Ovary (tissue), 9 donors: Measurements from ENCODE around the gene RMI2. TPM values are rescaled to one million over a fixed set of nuclear protein-coding genes. Genes with fewer than 3 reads are reported as not detected.
"Not testable (repeated sequence)": the region's sequence is repeated elsewhere in the genome, so short reads cannot be mapped to it uniquely, and the experiment has no call there.

Experiments
- DNase-seq, 5 donors: peaks; one replicate each; pipeline ENCODE4 v3.0.0-alpha.2; 2019 to 2020
- H3K27ac ChIP-seq, 2 donors: fragments of 200-600 bp; one replicate each; pipeline versions ENCODE4 v1.5.1 to v1.8.0; 2019 to 2022
- H3K27me3 ChIP-seq: fragments of 200-600 bp; one replicate; pipeline ENCODE4 v1.8.0; 2022
- H3K36me3 ChIP-seq: fragments of 200-600 bp; sonication (generic); one replicate; pipeline ENCODE4 v1.5.1; 2019
- H3K4me1 ChIP-seq: one replicate; pipeline ENCODE4 v1.8.1; 2013; ENCODE audit warnings: mild to moderate bottlenecking, moderate library complexity; ENCODE audit not compliant: insufficient read depth
- H3K4me3 ChIP-seq: fragments of 200-600 bp; sonication (generic); one replicate; pipeline ENCODE4 v1.5.1; 2017
- H3K9me3 ChIP-seq, 2 donors: fragments of 200-600 bp in 1 of 2; sonication (generic) in 1 of 2; one replicate each; pipeline versions ENCODE4 v1.5.1 to v1.8.1; 2013 to 2019; ENCODE audit warnings: mild to moderate bottlenecking in 1 of 2, moderate library complexity in 1 of 2
- CTCF ChIP-seq, 3 donors: fragments of 450-650 bp in 2 of 3; fragments of 200-600 bp in 1 of 3; IDR thresholded peaks; one replicate each; pipeline versions ENCODE4 v1.5.1 to v1.8.0; 2016 to 2022; ENCODE audit warnings: antibody characterized with exemption in 3 of 3, mild to moderate bottlenecking in 1 of 3
- EP300 ChIP-seq: sonication (generic); formaldehyde crosslinking; IDR thresholded peaks from one replicate; pipeline ENCODE4 v1.6.1; 2017; ENCODE audit warnings: antibody characterized with exemption
- POLR2A ChIP-seq: fragments of 450-650 bp; IDR thresholded peaks from one replicate; pipeline ENCODE4 v1.6.1; 2017; ENCODE audit warnings: antibody characterized with exemption, mild to moderate bottlenecking, moderate library complexity
- WGBS, 3 donors: extraction: QIAGEN DNeasy Blood & Tissue Kit in 1 of 3; methylation state at CpG; one replicate each; pipeline versions ENCODE4 v1.1.5 to v1.1.7; 2013 to 2017; 5-methylcytosine and 5-hydroxymethylcytosine counted together
- intact Hi-C, 4 donors: fragments of 100-400 bp; cut with DNase I; formaldehyde crosslinking; loops; one replicate each; pipeline versions ENCODE4 v1.11.0 to v1.15.1; 2022 to 2023
- polyA plus RNA-seq, 2 donors: library from polyadenylated mRNA; stranded (reverse); fragments of 200-250 nt in 1 of 2; fragments of 350-450 nt in 1 of 2; fragmentation: Illumina TruSeq in 1 of 2; extraction: RNeasy Lipid Tissue Mini Kit (QIAGEN cat#74804) in 1 of 2; gene quantifications; one replicate each; pipeline ENCODE4 v1.2.3, GENCODE V29; 2013 to 2014
- total RNA-seq, 7 donors: library from RNA; depleted of rRNA in 2 of 7; stranded (reverse); fragments of >200 nt in 2 of 7; fragmentation: NEBNext Ultra II Directional in 3 of 7; extraction: Animal tissue kit (Norgen Biotek cat#: 25700) in 3 of 7; gene quantifications; one replicate each; pipeline versions ENCODE4 v1.1.0 to v1.2.4, GENCODE V29; 2016 to 2023
- donor health status: DM: no; HTN: no; CAD: no; lungs with moderate emphysema.
- donor health status: DM: no; HTN: no; CAD: no.
- donor health status: Bipolar disorder and iron deficiency.
- donor health status: DM: yes; HTN: yes; CAD: no.
- donor health status: DM: no; HTN: no; CAD: no.
- donor health status: DM: yes; HTN: yes; CAD: no.

Gene RMI2
- total and polyA plus RNA-seq, 9 donors, result 1.6 to 6.7 (median 3.2) TPM

GRCh38 chr16:11372829-11373306 is 27.6 kb downstream of the RMI2 start:
- 50 to 70% (median 61%) methylated on average over 6 of the region's 6 CpGs for WGBS, 3 donors
- no peak for TF ChIP-seq EP300
- TF ChIP-seq CTCF (IDR thresholded peaks at IDR 0.05), result no peak
- no peak for TF ChIP-seq POLR2A
- intact Hi-C loops, result no loop called here
- Histone ChIP-seq H3K4me3 (no peak overlapping the region), H3K27ac (no peak overlapping the region), H3K4me1 (peaks cover 2% of the 10 kb centered on the region), H3K36me3 (no peaks in the 10 kb centered on the region), H3K9me3 (no peaks in the 10 kb centered on the region), H3K27me3 (no peaks in the 10 kb centered on the region)
- peak in 1 of 5 donors; percentile 31 for DNase-seq

GRCh38 chr16:11374255-11374654 is 29.0 kb downstream of the RMI2 start:
- intact Hi-C loops, result no loop called here
- peaks cover 2% of the 10 kb centered on the region for H3K4me1 ChIP-seq
- 84 to 97% (median 88%) methylated on average over 4 of the region's 4 CpGs for WGBS, 3 donors
- no peak for DNase-seq
- H3K27ac ChIP-seq, result no peak overlapping the region
- H3K4me3 ChIP-seq, result no peak overlapping the region
- H3K36me3 ChIP-seq, result no peaks in the 10 kb centered on the region
- no peaks in the 10 kb centered on the region for H3K27me3 ChIP-seq
- TF ChIP-seq EP300 (no peak), CTCF (IDR thresholded peaks at IDR 0.05) (no peak), POLR2A (no peak)
- H3K9me3 ChIP-seq, result no peaks in the 10 kb centered on the region

GRCh38 chr16:11377154-11377553 is 31.9 kb downstream of the RMI2 start:
- WGBS, 3 donors, result 92 to 96% (median 93%) methylated on average over 3 of the region's 3 CpGs

GRCh38 chr16:11378951-11379350 is 33.7 kb downstream of the RMI2 start:
- WGBS, 3 donors, result 92 to 96% (median 94%) methylated on average over 5 of the region's 5 CpGs
- H3K27ac ChIP-seq, H3K36me3 ChIP-seq, intact Hi-C loops, H3K9me3 ChIP-seq, H3K27me3 ChIP-seq, DNase-seq, H3K4me3 ChIP-seq, H3K4me1 ChIP-seq: not testable (repeated sequence)

More at GRCh38 chr16:11377154-11377553, 31.9 kb downstream of the RMI2 start:
- intact Hi-C loops, result no loop called here
- DNase-seq, result no peak
- no peak overlapping the region for H3K4me3 ChIP-seq
- no peak for TF ChIP-seq CTCF (IDR thresholded peaks at IDR 0.05)
- TF ChIP-seq POLR2A, result no peak
- no peak overlapping the region for H3K27ac ChIP-seq
- no peaks in the 10 kb centered on the region for H3K36me3 ChIP-seq
- no peaks in the 10 kb centered on the region for H3K27me3 ChIP-seq
- H3K4me1 ChIP-seq, result no peaks in the 10 kb centered on the region
- H3K9me3 ChIP-seq, result no peaks in the 10 kb centered on the region

GRCh38 chr16:11379420-11379819 is 34.2 kb downstream of the RMI2 start:
- intact Hi-C loops, result no loop called here
- Histone ChIP-seq H3K36me3 (no peaks in the 10 kb centered on the region), H3K4me3 (no peak overlapping the region), H3K9me3 (no peaks in the 10 kb centered on the region), H3K4me1 (no peaks in the 10 kb centered on the region), H3K27ac (no peak overlapping the region), H3K27me3 (no peaks in the 10 kb centered on the region)
- 88 to 91% (median 89%) methylated on average over 7 of the region's 7 CpGs for WGBS, 3 donors
- TF ChIP-seq CTCF (IDR thresholded peaks at IDR 0.05) (no peak), POLR2A (no peak), EP300 (no peak)
- DNase-seq, result no peak
